Vagina (tissue), 2 donors: ENCODE data around the gene NUBPL.

ENCODE experiments used
- CTCF ChIP-seq, 3 experiments: fragments of 450-650 bp in 2 of 3; fragments of 200-600 bp in 1 of 3; sonication (generic) in 1 of 3; IDR thresholded peaks; one replicate each; pipeline ENCODE4 v1.5.1; 2017 to 2019; ENCODE audit warnings: antibody characterized with exemption in 3 of 3, mild to moderate bottlenecking in 2 of 3, moderate library complexity in 2 of 3
- POLR2A ChIP-seq, 2 donors: fragments of 450-650 bp; IDR thresholded peaks; one replicate each; pipeline ENCODE4 v1.6.1; 2017; ENCODE audit warnings: antibody characterized with exemption in 2 of 2, mild to moderate bottlenecking in 2 of 2, moderate library complexity in 2 of 2
- POLR2AphosphoS5 ChIP-seq, 2 donors: sonication (generic); formaldehyde crosslinking; IDR thresholded peaks; one replicate each; pipeline ENCODE4 v1.9.0; 2017; ENCODE audit warnings: antibody characterized with exemption in 2 of 2, mild to moderate bottlenecking in 2 of 2, low read depth in 1 of 2; ENCODE audit not compliant: insufficient read depth in 1 of 2

- TF ChIP-seq CTCF (IDR thresholded peaks at IDR 0.05) (no peak), POLR2AphosphoS5 (IDR thresholded peaks at IDR 0.05; ENCODE audit: insufficient read depth in 1 of 2, low read depth in 1 of 2) (no peak), POLR2A (IDR thresholded peaks at IDR 0.05) (no peak)
Observed at GRCh38 chr14:31527087-31527486, 34.1 kb upstream of the NUBPL start.
